HCT116 (cell line): ENCODE data around the gene GSK3A. TPM values are rescaled to one million over a fixed set of nuclear protein-coding genes. Genes with fewer than 3 reads are reported as not detected.

Experiments
- ATAC-seq: fragments of 200-7000 bp; cut with Tn5 transposase; 2 replicates; pipeline ENCODE4 v1.9.1; 2020; ENCODE audit warnings: mild to moderate bottlenecking, moderate library complexity
- BruUV-seq: library from RNA; stranded (reverse); fragments of 400-500 nt; replicated peaks from 2 replicates; lab custom pipeline; 2021; lab: Mats Ljungman, UMichigan
- CTCF ChIA-PET: fragments of 300-600 bp; sonication (Branson Sonifier 250); formaldehyde crosslinking; loops from one replicate; lab custom pipeline; 2021; ENCODE audit warnings: antibody characterized with exemption; lab: Charles Lee
- POLR2A ChIA-PET: fragments of 300-600, 350-600 bp; sonication (Branson Sonifier 250); formaldehyde crosslinking; loops from one replicate; lab custom pipeline; 2021; ENCODE audit warnings: antibody characterized with exemption; lab: Charles Lee
- RAD21 ChIA-PET, 2 experiments: fragments of 300-600 bp; sonication (Branson Sonifier 250); formaldehyde crosslinking; loops; one replicate each; lab custom pipeline; 2023; ENCODE audit warnings: low total read pairs in 2 of 2; ENCODE audit not compliant: uncharacterized antibody in 2 of 2, unreplicated experiment in 2 of 2, low non-redundant PET in 1 of 2; lab: Charles Lee
- DNase-seq: peaks from one replicate; pipeline ENCODE4 v3.0.0-alpha.2; 2010; ENCODE audit warnings: low read depth, low spot score
- H2AFZ ChIP-seq: fragments of 200-600 bp; shearing (Covaris generic), sonication (generic); 2 replicates; pipeline ENCODE4 v1.6.1; 2017; ENCODE audit warnings: low read depth, mixed run types, mixed read lengths, antibody characterized with exemption, low read length; ENCODE audit not compliant: poor library complexity, severe bottlenecking
- H3K27ac ChIP-seq: 2 replicates; pipeline ENCODE4 v1.5.1; 2012; ENCODE audit warnings: low read depth, low read length
- H3K27me3 ChIP-seq: fragments of 200-600 bp; sonication (generic); 2 replicates; pipeline ENCODE4 v1.6.1; 2016; ENCODE audit warnings: mixed run types, low read length, mixed read lengths; ENCODE audit not compliant: insufficient read depth
- H3K36me3 ChIP-seq, 2 experiments: fragments of 200-500 bp in 1 of 2; fragments of 200-600 bp in 1 of 2; sonication (Bioruptor generic) in 1 of 2; sonication (generic) in 1 of 2; 2 replicates each; pipeline versions ENCODE4 v1.5.1 to v1.6.1; 2014 to 2016; ENCODE audit warnings: low read length in 2 of 2, inconsistent platforms in 1 of 2, mixed read lengths in 1 of 2, mixed run types in 1 of 2; ENCODE audit not compliant: insufficient read depth in 2 of 2, control insufficient read depth in 1 of 2
- H3K4me1 ChIP-seq, 2 experiments: fragments of 200-600 bp in 1 of 2; sonication (generic) in 1 of 2; 2 replicates each; pipeline versions ENCODE4 v1.5.1 to v1.6.1; 2012 to 2017; ENCODE audit warnings: low read length in 2 of 2, inconsistent platforms in 1 of 2, mild to moderate bottlenecking in 1 of 2, mixed read lengths in 1 of 2, mixed run types in 1 of 2, moderate library complexity in 1 of 2; ENCODE audit not compliant: insufficient read depth in 2 of 2, control insufficient read depth in 1 of 2
- H3K4me2 ChIP-seq: fragments of 200-600 bp; sonication (generic); 2 replicates; pipeline ENCODE4 v1.6.1; 2017; ENCODE audit warnings: mixed run types, low read length, mixed read lengths
- H3K4me3 ChIP-seq, 2 experiments: fragments of 200-600 bp in 1 of 2; sonication (generic) in 1 of 2; replicated peaks in 1 of 2; 2 replicates each; pipeline ENCODE4 v1.5.1; 2011 to 2016; ENCODE audit warnings: low read length in 2 of 2, control low read depth in 1 of 2, low read depth in 1 of 2, mild to moderate bottlenecking in 1 of 2, mixed read lengths in 1 of 2, mixed run types in 1 of 2
- H3K79me2 ChIP-seq: fragments of 200-600 bp; sonication (generic); 2 replicates; pipeline ENCODE4 v1.6.1; 2017; ENCODE audit warnings: mild to moderate bottlenecking, mixed run types, low read length, moderate library complexity, mixed read lengths; ENCODE audit not compliant: insufficient read depth
- H3K9ac ChIP-seq: fragments of 200-600 bp; sonication (generic); 2 replicates; pipeline ENCODE4 v1.6.1; 2016; ENCODE audit warnings: low read length, mixed read lengths
- H3K9me2 ChIP-seq: fragments of 200-600 bp; sonication (generic), shearing (Covaris generic); 2 replicates; pipeline ENCODE4 v1.6.1; 2017; ENCODE audit warnings: mixed run types, mild to moderate bottlenecking, moderate library complexity; ENCODE audit not compliant: insufficient read depth
- H3K9me3 ChIP-seq, 2 experiments: fragments of 200-500 bp in 1 of 2; fragments of 200-600 bp in 1 of 2; sonication (Bioruptor generic) in 1 of 2; sonication (generic) in 1 of 2; 2 replicates each; pipeline ENCODE4 v1.6.1; 2014 to 2017; ENCODE audit warnings: low read length in 2 of 2, mixed read lengths in 2 of 2, inconsistent platforms in 1 of 2, low read depth in 1 of 2, mild to moderate bottlenecking in 1 of 2, mixed run types in 1 of 2, moderate library complexity in 1 of 2; ENCODE audit not compliant: control insufficient read depth in 1 of 2, insufficient read depth in 1 of 2
- H4K20me1 ChIP-seq: fragments of 200-600 bp; sonication (generic), shearing (Covaris generic); 2 replicates; pipeline ENCODE4 v1.6.1; 2017; ENCODE audit warnings: mixed run types, mild to moderate bottlenecking, moderate library complexity; ENCODE audit not compliant: insufficient read depth
- CBX3 ChIP-seq: IDR thresholded peaks from 2 replicates; pipeline ENCODE4 v1.6.1; 2012; ENCODE audit warnings: low read depth
- CTCF ChIP-seq, 3 experiments: fragments of 200-600 bp in 1 of 3; sonication (generic) in 1 of 3; IDR thresholded peaks in 2 of 3; conservative IDR thresholded peaks in 1 of 3; 2 replicates each; pipeline ENCODE4 v1.5.1; 2012 to 2017; ENCODE audit warnings: low read depth in 2 of 3, low read length in 2 of 3, antibody characterized with exemption in 1 of 3, borderline replicate concordance in 1 of 3, control low read depth in 1 of 3, mild to moderate bottlenecking in 1 of 3, mixed read lengths in 1 of 3, mixed run types in 1 of 3, moderate library complexity in 1 of 3; ENCODE audit not compliant: insufficient read depth in 1 of 3
- EGR1 ChIP-seq: IDR thresholded peaks from 2 replicates; pipeline ENCODE4 v1.6.1; 2012; ENCODE audit warnings: low read depth
- FOSL1 ChIP-seq: IDR thresholded peaks from 2 replicates; pipeline ENCODE4 v1.6.1; 2012; ENCODE audit warnings: low read depth
- JUND ChIP-seq: IDR thresholded peaks from 2 replicates; pipeline ENCODE4 v1.6.1; 2012
- POLR2AphosphoS5 ChIP-seq: IDR thresholded peaks from 2 replicates; pipeline ENCODE4 v1.6.1; 2011; ENCODE audit warnings: mild to moderate bottlenecking, low read depth, low read length, moderate library complexity
- SIN3A ChIP-seq: IDR thresholded peaks from 2 replicates; pipeline ENCODE4 v1.6.1; 2012; ENCODE audit warnings: low read depth
- SP1 ChIP-seq: IDR thresholded peaks from 2 replicates; pipeline ENCODE4 v1.6.1; 2012; ENCODE audit warnings: low read depth
- SRF ChIP-seq: IDR thresholded peaks from 2 replicates; pipeline ENCODE4 v1.6.1; 2012; ENCODE audit warnings: low read depth
- YY1 ChIP-seq: IDR thresholded peaks from 2 replicates; pipeline ENCODE4 v1.6.1; 2011; ENCODE audit warnings: low read length, low read depth, moderate library complexity, mild to moderate bottlenecking; ENCODE audit not compliant: insufficient replicate concordance; ENCODE audit errors: extremely low read depth
- ZFX ChIP-seq: fragments of 450-650 bp; IDR thresholded peaks from 2 replicates; pipeline ENCODE4 v1.6.1; 2017
- ZNF274 ChIP-seq: fragments of 200-500 bp; sonication (Bioruptor generic); IDR thresholded peaks from 2 replicates; pipeline ENCODE4 v1.6.1; 2014; ENCODE audit warnings: mild to moderate bottlenecking, low read depth, low read length, inconsistent platforms
- intact Hi-C: fragments of 100-400 bp; cut with micrococcal nuclease; formaldehyde crosslinking; loops from 2 replicates; pipeline ENCODE4 v1.10.0; 2022
- total RNA-seq: library from RNA; stranded (reverse); gene quantifications from one replicate; pipeline ENCODE4 v1.2.1, GENCODE V29; 2021; ENCODE audit not compliant: unreplicated experiment
- TF ChIP-seq, protein P1 (sequence below): IDR thresholded peaks from 2 replicates; pipeline ENCODE4 v1.6.1; 2012

The GSK3A gene
- total RNA-seq, 1 experiment from 2014 or later, result 57.2 TPM

GRCh38 chr19:42245231-42245630 lies 2.8 kb upstream of the GSK3A start:
- Histone ChIP-seq H3K36me3 (peaks cover 4 to 6% of the 10 kb centered on the region in 2 experiments; a peak in 1 of 4 replicates), H3K4me3 (peak overlapping the region; percentile 69 to 93; a peak in 3 of 4 replicates), H3K4me2 (peak overlapping the region; percentile 84), H2AFZ (no peak overlapping the region), H3K79me2 (peaks cover 34% of the 10 kb centered on the region), H3K27me3 (no peaks in the 10 kb centered on the region), H3K9ac (no peak overlapping the region), H3K9me3 (no peaks in the 10 kb centered on the region), H3K9me2 (no peaks in the 10 kb centered on the region), H4K20me1 (no peaks in the 10 kb centered on the region; the same call in 1 of the 2 replicates), H3K4me1 (peaks cover 13 to 45% of the 10 kb centered on the region in 2 experiments), H3K27ac (peak overlapping the region; percentile 78)
- intact Hi-C loops, result no loop called here
- DNase-seq (no peak), ATAC-seq (no peak)
- RAD21 ChIA-PET, result interaction anchor here in 1 of 2 experiments (1.0 to 1.8 kb wide), 2 partner anchors 34 to 35 kb away, joined by 4 to 9 read pairs; no protein-coding TSS in a partner anchor
- no TSS peak for BruUV-seq
- POLR2A ChIA-PET, result interaction anchor here (1.8 kb wide), 1 partner anchor 57 kb away, joined by 7 read pairs; the partner anchor contains the start of genes PAFAH1B3 and PRR19
- CTCF ChIA-PET, result interaction anchor here (0.5 to 3.8 kb wide), 11 partner anchors 13 to 195 kb away, joined by 3 to 63 read pairs (median 5); partner anchors contain the start of gene CIC
- no peak for TF ChIP-seq SIN3A
- no peak for TF ChIP-seq FOSL1
- TF ChIP-seq CTCF (IDR thresholded peaks at IDR 0.05 in 2 of 3, conservative IDR thresholded peaks at IDR 0.05 in 1 of 3; ENCODE audit: borderline replicate concordance in 1 of 3, insufficient read depth in 1 of 3, low read depth in 2 of 3, low read length in 2 of 3), result no peak
- no peak for TF ChIP-seq POLR2AphosphoS5
- no peak for TF ChIP-seq SRF
- no peak for TF ChIP-seq ZFX
- no peak for TF ChIP-seq EGR1
- no peak for TF ChIP-seq YY1
- no peak for TF ChIP-seq JUND
- TF ChIP-seq, protein P1, sequence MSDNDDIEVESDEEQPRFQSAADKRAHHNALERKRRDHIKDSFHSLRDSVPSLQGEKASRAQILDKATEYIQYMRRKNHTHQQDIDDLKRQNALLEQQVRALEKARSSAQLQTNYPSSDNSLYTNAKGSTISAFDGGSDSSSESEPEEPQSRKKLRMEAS, result no peak
- TF ChIP-seq ZNF274, result no peak
- TF ChIP-seq CBX3, result no peak
- no peak for TF ChIP-seq SP1
